GM11168 (cell line): ENCODE data around the gene TRIO.

ENCODE experiments used
- in situ Hi-C: fragments of 300-500 bp; cut with MboI; formaldehyde crosslinking; loops from one replicate; pipeline ENCODE4 v1.12.0; 2022; ENCODE audit warnings: low sequenced_read_pairs; ENCODE audit not compliant: unreplicated experiment

The TRIO gene

DNA sequence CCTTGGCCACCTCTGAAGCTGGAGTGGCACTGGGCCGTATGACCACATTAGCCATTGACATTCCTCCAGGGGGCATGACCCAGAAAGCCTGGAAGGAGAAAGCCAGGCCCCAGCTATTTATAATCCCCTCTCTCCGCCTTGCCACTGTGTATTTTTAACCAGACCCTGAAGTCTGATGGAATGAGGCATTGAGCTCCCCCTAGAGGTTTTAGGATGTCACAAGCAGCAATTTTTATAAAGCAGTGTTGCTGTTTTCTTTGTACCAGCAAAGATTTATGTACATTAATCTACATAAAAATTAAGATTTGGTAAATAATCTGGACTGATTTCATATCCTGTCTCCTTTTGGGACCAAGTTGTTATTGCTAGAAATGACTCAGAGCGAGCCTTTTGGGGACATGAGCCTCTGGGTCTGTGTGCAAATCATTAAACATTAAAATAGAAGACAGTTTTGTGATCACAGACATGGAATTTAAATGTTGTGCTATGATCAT, 127.1 kb downstream of the TRIO start:
- in situ Hi-C loops = loop anchor here (10.0 to 25.0 kb wide), 2 partner anchors 165 to 283 kb away; no protein-coding TSS in a partner anchor

DNA sequence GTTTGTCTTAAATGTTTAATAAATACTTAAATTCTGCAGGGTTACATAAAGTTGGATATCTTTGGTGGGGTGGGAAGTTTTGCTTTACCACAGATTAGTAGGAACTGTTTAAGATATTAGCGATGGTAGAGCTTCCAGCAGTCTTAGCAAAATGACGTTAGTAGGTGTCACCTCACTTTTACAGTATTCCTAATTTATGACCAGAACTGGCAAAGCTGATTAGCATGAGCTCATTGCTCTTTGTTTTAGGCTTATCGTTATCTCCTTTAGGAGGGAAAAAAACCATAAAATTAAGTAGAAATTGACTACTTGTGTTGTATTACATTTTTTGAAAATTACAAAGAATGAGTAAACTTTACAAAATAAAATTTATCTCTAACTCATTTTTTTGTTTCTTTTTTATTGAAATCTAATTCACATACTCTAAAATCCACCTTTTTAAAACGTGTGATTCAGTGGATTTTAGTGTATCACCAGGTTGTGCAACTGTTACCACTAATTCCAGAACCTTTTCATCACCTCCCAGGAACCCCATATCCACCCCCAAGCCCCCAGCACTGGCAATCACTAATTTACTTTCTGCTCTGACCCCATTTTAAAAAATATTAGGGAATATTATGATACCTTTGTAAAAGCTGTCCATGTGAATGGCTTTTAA, 129.5 kb downstream of the TRIO start:
- in situ Hi-C loops = loop anchor here (10.0 to 25.0 kb wide), 2 partner anchors 168 to 285 kb away; no protein-coding TSS in a partner anchor

DNA sequence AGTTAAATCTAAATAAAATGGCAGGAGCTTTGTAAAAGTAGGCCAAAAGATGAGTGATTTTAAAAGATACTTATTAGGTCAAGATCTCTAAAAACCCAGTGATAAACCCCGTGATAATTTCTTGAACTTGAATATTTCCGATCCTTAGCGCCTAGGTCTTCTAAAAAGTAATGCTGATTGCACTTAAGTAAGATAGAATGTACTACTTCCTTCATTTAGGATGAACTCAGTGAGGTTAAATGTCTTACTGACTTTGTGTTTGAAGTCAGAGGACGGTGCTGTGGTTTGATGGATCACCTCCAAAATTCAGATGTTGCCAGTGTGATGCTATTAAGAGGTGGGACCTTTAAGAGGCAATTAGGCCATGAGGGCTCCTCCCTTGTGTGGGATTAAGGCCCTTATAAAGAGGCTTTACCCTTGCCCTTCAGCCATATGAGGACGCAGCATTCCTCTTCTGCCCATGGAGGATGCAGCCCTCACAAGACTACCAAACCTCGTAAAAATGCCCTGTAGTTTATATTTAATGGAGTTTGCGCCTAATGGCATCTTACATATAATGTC, 130.1 kb downstream of the TRIO start:
- in situ Hi-C loops = loop anchor here (10.0 to 25.0 kb wide), 2 partner anchors 168 to 286 kb away; no protein-coding TSS in a partner anchor

DNA sequence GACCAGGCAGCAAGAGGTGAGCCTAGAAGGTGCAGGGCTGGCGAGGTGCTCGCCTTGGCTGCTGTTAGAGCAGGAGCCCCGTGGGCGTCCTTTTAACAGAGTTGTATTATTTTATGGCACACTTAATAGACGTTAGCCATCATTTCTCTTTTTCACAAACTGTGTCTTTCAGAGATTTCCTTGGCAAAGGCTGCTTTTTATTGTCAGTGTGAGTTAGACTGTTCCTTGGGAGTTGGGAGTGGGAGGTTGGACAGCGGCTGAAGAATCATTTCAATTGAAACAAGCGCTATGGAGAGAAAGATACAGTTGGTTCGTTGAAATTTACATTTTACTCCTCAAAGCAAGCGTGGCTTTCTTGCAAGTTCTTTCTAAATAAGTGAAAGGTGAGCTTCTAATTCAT, 133.2 kb downstream of the TRIO start:
- in situ Hi-C loops = loop anchor here (10.0 kb wide), 1 partner anchor 172 kb away; no protein-coding TSS in a partner anchor

DNA sequence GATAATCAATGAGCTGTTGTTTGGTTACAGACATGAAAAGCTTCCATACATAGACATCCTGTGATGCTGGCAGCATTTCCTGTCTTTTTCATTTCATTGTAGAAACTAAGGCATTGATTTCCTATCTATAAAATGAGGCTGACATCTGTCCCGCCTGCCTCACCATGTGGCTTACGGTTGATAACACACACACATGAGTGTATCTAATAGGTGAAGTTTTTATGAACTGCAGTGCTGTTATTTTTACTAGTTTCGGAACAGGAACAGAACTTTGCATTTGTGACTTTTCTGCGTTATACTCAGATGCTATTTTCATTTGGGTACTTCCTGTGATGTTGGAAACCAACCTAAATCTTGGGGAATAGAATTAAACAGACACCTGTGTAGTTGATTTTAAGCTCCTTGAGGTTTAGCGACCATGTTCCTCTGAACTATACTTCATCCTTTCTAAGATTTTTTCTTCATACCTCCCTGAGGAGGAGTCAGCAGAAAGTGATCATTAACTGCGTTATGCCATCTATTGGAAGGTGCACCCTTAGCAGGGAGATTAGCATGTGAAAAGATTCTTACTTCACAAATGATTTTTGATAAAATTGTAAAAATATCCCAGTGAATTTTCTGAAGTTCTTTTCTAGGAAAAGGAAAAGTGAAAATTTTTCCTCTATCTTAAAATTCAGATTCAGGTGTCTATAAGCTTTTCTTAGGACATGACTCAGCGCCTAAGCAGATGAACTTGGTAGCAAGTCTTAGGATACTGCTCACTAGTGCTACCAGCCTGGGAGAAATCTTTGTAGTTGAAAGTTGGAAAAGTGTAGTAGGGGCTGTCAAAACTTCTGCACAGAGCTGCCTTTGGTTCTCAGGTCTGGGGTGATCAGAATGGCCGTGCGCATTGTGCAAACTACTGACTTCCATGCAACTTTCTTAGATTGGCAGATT, 134.5 kb downstream of the TRIO start:
- in situ Hi-C loops = loop anchor here (10.0 kb wide), 1 partner anchor 173 kb away; no protein-coding TSS in a partner anchor

DNA sequence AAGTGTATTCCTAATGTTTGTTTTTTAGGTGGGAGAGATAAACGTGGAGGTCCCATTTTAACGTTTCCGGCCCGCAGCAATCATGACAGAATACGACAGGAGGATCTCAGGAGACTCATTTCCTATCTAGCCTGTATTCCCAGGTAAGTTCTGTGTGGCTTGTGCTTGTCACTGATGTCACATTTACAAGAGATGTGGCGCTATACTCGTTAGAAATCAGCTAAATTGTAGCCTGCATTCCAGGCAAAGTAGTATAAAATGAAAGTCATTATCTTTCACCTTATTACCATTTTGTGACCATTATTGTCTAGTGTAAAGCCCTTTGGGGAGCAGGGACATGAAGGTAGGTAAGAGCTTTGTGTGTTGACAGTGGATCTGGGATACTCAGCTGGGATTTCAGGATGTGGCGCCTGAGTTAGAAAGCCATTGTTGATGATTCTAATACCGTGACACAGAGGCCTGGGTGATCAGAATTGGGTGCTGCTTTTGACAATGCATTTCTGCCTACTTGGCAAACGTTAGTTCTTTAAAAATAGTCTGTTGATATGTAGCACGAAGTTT, 137.2 kb downstream of the TRIO start:
- in situ Hi-C loops = no loop called here

DNA sequence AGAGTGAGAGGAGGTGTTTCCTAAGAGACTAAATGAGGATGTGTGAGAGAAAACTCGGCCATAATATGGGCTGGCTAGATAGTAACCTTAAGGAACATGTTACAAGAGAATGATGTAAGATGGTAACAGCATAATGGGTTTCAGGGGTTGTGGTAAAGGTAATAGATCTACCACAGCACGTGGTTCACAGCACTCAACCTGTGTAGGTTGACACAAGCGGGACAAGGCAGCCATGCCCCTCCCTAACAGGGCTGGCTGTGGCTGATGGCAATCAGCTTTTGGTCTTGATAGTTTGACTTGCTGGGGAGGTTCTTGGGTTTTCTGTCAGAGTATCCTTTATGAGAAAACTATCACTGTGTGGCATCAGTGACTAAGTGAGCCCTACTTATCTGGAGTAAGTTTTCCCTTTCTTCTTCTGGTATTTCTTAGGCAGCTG, 138.6 kb downstream of the TRIO start:
- in situ Hi-C loops = no loop called here

DNA sequence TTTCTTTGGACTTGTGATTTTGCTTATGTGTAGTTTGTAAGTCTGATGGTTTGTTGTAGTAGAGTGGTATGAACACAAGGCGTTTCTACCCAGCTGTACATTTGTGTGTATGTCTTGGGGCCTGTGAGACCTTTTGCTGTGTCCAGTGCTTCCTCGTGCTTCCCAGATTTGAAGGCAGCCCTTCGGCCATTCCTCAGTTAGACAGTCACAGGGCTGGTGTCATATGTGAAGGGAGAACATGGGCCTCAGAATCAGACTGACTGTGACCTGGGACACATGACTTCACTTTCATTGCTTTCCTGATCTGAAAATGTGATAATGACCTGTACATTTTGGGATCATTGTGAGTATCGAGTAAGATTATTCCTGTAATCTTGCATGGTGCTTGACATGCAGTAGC, 140.0 kb downstream of the TRIO start:
- in situ Hi-C loops = no loop called here

DNA sequence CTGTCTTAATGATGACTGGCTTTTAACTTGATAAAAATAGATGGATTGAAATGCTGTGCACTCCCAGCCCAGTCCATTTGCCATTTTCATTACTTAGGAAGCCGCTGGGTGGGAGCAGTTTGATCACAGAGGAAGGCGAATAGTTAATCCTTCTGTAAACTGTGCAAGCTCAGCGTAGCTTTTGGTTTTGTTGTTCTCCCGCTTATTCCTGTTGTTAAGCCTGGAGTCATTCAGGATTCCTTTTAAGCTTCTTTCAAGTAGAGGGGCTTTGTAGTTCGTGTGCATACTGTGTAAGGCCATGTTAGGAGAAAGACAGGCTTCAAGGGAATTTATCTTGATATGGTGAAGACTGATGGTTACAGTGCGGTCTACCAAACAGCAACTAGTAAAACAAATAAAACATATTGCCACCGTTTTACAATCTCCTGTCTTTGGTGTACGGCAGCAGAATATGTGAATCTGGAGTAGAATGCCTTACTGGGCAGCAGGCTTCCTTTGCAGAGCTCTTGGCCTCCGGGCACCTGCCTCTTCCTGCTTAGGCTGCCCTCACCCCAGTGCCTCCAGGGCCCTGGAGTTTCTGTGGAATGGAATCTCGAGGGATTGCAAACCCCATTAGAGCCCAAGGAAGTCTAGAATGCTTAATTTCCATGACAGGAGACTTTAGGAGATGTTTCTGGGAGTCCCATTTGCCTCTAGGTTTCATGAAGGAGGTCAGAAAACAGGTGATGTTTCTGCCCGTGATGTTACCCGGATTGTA, 141.4 kb downstream of the TRIO start:
- in situ Hi-C loops = no loop called here

DNA sequence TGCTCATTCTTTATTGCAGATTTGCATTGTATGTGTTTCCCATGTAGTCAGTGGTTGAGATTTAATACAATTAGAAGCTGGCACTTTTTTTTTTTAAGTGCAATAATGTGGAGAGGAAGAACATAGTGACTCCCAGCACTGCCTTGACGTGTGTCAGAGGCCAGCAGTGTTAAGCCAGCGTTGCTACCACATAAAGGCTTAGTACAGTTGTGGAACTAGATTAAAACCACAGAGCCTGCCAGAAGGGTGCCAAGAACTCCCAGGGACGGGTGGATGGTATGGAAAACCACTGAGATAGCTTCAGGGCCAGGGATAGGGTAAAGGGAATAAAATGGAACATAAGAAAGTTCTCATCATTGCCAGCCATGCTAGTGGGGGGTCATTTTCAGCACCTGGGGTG, 142.9 kb downstream of the TRIO start:
- in situ Hi-C loops = no loop called here

DNA sequence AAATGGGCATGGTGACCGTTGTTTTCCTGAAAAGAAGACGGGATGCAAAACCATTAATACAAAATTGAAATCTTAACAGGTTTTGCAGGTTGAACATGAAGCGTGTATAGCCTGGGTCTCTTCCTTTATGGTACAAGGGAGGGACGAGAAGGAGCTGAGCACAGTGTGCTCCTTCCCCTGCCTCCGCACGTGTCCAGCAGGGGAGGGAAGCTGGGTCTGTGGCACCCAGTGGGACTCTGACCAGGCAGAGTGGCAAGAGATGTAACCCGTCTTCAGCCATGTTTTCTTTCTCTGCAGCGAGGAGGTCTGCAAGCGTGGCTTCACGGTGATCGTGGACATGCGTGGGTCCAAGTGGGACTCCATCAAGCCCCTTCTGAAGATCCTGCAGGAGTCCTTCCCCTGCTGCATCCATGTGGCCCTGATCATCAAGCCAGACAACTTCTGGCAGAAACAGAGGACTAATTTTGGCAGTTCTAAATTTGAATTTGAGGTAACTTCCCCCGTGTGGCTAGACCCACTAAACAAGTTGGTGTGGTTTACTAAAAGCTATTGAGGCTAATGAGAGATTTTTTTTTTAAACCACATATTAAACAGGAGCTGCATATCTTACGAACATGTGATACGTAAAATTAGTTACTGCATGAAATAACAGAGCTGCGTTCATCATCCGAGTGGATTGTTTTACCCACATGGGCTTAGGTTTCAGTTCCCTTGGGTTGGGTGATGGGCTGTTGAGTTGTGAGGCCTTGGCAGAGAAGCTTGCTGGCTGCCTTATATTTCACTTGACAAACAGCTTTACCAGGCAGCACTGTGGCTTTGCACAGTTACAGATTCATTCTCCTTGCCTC, 143.7 kb downstream of the TRIO start:
- in situ Hi-C loops = no loop called here

DNA sequence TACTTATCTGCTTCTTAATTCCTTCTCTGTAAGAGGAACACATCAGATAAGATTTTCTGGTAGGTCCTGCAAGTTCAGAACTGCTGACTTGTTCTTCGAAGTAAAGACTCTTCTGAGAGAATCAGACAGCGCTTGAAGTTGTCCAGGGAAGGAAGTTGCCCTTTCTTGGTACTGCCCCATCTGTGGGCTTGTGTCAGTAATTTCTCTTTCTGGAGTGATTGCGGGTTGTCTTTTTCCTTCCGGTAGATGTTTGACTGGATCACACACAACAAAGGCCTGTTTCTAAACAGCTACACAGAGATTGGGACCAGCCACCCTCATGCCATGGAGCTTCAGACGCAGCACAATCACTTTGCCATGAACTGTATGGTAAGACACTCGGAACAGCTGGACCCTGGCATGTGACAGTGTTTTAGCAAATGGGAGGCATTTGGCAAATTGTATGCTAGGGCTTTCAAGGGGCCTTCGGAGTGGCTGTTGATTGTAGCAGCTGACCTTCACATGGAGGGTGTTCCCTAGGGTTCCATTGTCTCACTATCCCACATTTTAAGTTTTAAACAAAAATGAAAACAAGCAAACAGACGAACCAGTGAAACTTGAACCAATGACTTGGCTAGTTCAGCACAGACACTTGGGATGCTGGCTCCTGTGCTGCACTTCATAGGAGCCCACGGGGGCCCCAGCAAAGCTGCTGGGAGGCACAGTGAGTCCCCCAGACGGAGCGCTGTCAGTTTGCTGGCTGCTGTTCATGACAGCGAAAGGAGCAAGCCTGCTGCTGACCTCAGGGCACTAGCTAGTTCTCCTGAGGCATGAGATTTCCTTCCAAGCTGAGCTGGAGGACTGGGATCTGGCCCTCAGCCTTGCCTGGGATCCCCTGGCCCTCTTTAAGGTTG, 149.9 kb downstream of the TRIO start:
- in situ Hi-C loops = no loop called here

DNA sequence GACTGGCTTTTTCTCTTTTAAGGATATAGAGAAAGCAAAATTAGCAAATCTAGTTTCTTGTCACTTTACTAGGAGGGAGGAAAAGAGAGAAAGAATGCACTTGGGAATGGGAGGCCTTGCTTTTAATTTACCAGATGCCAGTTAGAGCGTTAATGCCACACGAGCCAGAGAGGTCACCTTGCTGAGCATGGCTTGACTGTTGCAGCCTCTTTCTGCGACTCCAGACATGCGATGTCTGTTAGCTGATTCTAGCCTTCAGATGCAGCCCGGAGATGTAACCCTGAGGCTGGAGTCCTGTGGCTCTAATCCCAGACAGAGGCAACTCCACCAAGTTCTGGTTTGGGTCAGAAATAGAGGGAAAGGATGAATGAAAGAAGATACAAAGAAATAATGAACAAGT, 152.5 kb downstream of the TRIO start:
- in situ Hi-C loops = no loop called here

DNA sequence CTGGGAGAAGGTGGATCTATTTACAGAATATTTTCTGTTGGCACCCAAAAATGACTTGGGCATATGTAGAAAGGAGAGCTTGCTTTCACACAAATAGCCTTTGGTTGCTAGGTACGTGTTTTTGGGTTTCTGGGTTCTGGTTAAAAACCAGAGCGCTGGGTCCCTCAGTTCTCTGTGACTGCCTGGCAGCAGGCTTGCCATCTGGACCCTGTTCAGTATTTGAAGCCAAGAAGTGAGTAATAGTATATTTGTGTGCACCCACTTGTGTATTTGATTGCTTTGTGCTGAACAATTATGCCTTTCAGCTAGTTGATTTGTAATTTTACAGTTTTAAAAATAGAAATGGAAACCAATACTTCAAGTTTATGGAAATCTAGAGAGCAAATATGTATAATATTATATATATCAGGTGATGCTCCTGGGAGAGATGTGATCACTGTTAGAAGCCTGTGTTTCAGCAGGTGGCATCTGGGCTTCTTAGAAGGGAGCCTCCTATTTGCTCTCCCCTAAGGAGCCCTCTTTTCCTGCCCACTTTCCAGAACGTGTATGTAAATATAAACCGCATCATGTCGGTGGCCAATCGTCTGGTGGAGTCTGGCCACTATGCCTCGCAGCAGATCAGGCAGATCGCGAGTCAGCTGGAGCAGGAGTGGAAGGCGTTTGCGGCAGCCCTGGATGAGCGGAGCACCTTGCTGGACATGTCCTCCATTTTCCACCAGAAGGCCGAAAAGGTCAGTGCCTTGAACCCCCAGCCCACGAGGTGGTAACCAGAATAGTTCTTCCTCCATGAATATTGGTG, 153.6 kb downstream of the TRIO start:
- in situ Hi-C loops = no loop called here

DNA sequence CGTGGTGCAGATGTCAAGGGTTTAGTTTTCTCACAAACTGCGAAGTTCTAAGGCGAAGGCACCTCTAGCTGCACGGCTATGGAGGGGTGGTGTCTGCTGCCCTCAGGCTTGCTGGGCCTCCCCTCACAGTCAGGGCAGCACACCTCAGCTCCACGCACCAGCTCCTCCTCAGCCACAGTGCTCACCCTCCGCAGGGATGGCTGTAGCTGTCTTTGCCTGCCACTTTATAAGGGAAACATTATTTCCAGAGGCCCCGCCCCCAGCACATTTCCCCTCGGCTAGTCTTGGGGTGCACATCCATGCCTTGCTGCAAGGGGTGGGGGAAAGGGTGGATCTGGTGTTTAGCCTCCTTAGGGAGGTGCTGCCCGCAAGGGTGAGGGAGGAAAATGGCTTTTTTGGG, 154.6 kb downstream of the TRIO start:
- in situ Hi-C loops = no loop called here

DNA sequence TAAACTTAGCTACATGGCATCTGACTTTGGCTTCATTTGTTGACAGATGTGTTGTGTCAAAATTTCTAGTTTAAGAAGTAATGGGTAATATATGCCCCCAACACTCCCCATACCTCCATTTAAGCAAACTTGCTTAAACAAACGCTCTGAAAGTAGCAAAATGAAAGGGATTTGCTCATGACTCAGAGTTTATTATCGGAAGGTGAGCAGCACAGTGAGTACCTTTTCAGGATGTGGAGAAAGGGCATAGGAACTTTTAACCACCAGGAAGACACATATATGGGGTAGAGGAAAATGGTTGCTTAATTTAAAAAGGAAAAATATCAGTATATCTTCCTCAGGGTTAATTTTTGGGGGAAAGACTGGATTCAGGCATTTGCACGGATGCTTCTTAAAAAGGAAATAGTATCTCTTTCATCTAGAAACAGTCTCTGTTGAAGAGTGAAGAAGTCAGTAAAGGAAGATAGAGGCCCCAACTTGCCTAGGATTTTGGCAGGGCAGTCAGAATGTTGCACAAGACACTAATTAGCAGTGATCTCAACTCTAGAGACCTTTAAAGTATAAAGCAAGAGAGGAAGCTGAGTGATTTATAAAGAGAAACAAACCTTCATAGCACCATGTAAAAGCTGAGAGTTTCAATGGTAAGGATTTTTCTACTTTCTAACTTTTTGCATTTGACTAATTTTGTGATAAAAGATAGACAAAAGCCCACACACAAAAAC, 155.1 kb downstream of the TRIO start:
- in situ Hi-C loops = no loop called here
